Activated T-cell treated with anti-CD3 and anti-CD28 coated beads for 24 hours (primary cell): ENCODE data around the gene NEK7.
A peak's percentile ranks its signal among the peaks of the same experiment; 100 is the strongest.

Experiments
- DNase-seq: peaks from one replicate; pipeline ENCODE4 v3.0.0-alpha.2; 2020; ENCODE audit warnings: low read depth

Gene NEK7

DNA sequence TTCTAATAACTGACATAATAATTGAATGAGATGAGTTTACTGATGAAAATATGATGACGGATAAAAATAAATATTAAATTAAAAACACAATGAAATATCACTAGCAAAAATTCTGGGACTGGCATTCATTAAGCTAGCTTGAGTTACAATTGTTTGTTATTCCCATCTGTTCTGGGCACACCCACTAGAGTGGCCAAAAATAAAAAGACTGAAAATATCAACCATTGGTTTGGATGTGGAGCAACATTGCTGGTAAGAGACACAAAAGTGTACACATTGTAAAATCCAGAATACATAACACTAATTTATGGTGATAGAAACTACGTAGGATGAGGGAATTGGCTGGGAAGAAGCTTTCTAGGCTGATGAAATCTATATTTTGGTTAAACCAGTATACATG, 9.6 kb upstream of the NEK7 start:
- no peak for DNase-seq

DNA sequence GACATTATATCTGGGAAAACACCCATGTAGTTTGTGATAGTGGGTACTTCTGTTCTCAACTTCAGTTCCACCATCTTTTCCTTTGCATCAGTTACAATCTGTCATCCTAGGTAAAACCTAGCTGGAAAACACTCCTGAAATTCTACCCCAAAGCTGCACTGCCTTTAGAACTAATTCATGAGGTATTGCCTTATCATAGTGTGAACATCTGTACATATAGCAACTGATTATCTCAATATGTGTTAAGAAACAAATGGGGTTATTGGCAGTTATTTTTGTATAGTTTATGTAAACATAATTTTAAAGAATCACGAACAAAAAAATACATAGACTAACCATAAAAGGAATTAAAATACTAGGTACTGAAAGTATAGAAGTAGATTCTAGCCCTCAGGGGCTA, 6.4 kb upstream of the NEK7 start:
- no peak for DNase-seq

DNA sequence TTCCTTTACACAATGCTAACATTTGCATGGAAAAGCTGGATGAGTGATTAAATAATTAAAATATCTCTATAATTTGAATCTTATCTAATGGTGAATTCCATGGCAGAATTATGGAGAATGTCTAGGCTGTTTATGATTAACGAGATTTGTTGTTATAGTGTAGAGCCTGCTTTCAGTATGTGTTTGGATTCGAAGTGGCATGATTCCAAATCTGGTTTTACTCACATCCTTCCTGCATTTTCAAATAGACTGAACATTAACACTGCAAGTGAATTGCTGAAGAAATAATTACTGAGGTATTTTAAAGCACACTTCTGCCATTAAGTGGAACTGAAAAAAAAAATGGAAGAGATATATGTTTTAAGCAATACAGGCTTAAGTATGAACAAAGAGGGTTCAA, 5.1 kb upstream of the NEK7 start:
- no peak for DNase-seq

DNA sequence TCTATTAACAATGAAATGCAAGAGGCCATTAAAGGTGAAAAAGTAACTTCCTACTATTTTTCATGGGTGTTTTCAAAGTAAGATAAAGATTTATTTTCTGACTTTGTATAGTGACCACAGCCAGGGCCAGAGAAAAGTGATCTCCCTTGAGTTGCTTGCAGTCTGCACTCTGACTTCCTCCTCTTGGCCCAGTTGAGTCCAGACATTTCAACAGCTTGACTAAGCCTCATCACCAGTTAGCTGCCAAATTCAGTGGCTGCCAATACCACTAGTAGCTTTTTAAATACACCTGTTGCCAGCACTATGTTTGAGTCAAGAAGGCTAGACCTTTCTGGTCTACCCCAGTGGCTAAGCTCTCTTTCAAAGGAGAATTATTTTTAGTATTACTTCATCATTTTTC, 3.7 kb upstream of the NEK7 start:
- DNase-seq, result no peak

DNA sequence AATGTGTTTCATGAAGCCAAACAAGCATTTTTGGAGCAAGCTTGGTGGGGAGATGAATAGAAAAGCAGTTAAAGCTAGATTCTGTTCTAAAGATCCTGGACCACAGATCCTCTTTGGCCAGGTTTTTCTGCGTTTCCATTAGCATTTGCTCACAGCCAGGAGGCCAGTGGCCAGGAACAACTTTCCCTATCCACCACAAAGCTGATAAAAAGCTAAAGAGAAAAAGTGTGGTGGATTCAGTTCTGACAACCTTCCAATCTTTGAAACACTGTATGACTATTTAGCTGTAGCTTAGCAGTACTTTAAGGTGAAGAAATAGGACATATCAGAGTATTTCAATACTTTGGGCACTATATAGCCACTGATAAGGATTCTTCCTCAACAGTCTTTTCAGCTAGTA, 3.0 kb upstream of the NEK7 start:
- no peak for DNase-seq

DNA sequence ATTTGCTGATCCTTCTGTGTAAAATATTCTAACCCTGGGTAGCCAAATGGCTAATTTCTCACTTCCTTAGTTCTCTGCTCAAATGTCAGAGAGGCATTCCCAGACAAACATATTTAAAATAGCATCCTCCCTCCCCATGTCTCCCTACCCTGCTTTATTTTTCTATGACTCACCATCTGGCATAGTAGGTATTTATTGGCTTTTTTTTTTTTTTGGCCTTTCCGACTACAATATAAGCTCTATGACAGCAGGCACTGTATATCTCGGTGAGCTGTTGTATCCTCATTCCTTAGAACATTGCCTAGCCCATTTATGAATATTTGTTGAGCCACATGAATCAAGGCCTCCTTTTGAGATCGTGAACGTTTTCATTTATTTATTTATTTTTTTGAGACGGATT, 1.5 kb upstream of the NEK7 start:
- no peak for DNase-seq

DNA sequence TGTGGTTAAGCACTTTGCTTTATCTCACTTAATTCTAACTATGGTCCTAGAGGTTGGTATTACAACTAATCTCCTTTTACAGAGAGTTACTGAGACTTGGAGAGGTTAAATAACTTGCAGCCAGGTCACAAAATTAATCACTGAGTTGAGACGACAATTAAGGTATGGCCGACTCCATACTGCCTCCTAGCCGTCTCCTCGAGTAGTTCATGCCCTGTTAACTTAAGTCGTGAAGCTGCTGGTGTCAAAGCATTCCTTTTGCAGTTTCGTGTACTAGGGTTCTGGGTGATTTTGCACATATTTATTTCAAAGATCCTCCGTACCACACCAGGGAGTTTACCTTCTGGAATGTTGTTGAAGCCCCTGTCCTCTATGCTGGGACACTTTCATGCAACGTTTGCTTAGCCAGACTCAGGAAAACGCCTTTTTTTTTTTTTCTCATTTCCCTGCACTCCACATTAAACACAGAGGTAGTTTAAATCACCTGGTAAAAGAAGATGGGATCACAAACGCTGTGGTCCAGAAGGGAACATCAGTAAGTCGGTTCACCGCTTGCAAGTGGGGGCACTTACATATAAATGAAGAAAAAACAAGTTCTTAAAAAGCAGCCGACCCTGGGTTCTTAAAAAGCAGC, 570 bp upstream of the NEK7 start:
- DNase-seq, result peak; percentile 70

DNA sequence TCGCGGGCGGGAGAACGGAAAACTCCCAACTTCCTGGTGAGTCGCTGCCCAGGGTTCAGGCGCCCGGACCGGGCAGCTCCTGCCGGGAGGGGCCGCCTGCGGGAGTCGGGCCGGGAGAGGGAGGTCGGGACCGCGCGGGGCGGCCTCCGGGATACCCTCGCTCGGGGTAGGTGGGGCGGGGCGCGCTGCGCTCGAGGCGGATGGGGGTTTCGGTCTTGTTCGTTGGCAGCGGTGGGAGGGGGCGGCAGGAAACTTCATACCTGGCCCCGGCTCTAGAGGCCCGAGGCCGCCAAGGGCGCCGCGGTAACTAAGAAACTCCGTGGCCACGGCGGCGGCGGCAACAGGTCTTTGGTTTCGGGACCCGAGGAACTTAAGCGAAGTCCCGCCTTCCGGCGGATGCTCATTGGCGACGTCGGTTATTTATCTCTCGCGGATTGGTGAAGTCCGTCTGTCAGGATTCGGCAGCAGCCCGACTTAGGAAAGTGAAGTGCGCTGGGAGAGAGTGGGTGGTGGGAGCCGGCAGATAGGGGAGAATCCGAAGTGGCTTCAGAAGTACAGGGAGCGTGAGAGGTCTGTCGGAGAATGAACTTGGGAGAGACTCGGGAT, 546 bp downstream of the NEK7 start:
- DNase-seq, result peak; percentile 77

DNA sequence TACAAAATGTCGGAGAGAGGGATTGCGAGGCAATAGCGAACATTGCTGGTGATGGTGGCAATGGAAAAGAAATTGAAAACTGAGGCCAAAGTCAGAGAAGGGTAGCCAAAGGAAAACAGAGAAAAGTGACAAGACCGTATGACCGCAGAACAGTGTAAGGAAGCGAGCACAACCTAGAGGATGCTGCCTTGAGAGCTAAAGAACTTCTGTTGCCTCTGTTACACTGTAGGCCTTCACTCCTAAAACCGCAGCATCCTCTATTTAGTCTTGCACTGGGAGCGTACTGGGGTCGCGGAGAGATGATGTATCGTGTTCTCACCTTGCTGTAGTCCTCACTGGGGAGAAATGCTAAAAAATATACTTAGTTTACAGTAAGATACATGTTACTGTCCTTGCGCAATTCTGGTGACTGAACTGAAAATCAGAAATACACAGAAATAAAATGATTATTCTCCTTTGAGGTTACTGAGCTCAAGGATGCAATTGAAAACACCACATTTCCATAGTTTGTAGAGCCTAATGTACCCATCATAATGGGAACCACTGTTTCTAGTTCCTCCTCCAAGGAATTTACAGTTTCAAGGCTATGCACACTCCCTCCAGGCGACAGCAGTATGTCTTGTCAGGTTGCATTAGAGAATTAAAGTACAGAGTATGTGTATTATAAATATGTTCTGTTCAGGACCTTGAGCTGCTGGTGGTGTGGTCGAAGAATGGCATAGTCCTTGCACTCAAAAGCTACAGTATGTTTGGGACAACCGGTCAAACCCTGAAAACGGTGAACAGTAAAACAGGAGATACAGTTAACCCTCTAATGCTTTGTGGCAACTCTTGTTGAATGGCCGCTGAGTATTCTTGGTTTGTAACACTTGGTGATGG, 1.3 kb downstream of the NEK7 start:
- DNase-seq, result no peak

DNA sequence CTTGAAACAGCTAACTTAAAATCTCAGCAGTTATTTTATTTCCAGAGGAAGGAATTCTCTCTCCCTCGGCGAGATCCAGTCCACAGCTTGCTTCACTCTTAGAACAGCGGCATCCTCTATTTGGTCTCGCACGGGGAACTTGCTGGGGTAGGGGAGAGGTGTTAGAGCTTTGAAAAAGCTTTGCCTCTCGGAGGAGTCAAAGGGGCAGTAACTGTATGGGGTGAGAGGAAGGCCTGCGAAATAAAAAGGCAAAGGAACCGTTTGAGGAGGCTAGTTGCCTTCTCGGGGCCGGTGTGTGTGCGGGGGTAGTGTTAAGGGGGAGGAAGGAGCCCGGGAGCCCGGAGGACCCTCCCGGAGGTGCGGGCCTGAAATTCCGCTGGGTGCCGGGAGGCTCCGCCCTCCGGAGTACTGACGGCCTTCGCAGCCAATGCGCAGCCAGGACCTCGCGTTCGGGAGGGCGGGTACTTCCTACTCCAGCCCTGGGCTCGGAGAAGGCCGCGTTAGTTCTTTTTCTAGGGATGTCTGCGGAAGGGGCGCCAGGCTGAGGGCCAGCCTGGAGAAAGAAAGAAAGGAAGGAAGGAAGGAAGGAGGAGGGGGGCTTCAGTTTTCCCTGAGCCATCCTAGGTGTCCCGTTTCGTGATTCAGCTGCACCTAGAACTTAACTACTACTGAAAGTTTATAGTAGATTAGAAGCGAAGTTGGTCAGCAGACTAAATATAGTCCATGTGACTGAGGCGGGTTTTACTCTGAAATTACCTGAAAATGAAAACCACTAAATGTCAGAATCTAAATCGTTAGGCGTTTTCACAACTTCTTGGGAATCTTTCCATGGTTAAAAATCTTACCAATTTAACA, 2.2 kb downstream of the NEK7 start:
- peak; percentile 83 for DNase-seq

DNA sequence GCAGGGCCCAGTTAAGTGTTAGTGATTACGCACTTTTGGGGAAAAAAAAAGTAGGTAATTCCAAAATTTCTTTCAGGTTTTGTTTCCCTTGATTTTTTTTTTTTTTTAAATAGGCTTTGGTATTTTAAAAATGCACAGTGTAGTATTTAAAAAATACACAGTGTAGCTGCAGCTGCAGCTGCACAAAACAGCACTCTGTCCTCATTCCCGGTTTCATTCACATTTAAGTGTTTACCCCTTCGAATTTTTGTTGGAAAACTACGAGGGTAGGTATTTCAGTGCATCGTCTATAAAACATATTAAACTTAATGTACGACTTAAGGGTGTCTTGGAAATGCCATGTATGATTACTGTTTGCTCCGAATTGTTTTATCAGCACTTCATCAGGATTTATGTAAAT, 3.4 kb downstream of the NEK7 start:
- DNase-seq, result no peak

DNA sequence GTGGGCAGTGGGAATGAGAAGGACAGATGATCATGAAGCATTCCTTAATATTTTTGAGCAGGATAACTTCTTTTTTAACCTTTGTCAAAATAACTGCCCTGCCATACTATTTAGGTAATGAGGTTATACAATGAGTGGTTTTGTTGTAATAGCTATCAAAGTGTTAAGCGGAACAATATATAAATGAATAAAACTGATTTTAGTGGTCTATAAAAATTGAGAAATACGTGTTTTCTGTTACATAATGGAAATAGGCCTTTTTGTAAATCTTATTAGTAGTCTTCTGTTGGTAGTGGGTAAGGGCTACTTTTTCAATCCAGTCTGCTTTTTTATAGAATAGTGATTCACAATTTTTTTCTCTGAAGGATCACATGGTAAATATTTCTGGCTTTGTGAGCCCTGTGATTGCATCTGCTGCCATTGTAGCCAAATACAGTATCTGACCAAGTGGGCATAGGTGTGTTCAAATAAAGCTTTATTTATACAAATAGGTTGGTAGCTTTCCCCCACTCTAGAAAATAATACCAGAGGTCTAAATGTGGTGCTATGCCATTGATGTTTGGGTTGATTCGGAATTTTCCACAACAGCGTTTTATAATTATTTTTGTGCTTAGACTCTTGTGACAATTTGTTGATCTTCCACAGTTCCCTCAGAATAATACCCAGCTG, 4.3 kb downstream of the NEK7 start:
- no peak for DNase-seq

DNA sequence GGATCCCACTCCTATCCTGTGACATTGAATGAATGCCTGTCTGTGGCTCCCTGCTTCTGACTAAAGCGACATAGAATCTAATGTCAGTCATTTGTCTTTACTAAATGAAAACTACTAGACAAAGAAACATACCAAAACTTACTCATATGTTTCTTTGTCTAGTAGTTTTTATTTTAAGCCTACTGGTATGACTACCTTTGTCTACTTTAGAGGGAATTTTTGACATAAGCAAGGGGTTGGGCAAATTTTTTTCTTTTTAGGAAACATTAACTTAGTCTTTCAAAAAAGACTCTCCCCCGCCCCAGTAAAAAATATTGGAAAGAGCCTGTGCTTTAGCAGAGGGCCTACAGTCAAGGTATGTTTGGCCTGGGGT, 4.9 kb downstream of the NEK7 start:
- DNase-seq, result no peak

DNA sequence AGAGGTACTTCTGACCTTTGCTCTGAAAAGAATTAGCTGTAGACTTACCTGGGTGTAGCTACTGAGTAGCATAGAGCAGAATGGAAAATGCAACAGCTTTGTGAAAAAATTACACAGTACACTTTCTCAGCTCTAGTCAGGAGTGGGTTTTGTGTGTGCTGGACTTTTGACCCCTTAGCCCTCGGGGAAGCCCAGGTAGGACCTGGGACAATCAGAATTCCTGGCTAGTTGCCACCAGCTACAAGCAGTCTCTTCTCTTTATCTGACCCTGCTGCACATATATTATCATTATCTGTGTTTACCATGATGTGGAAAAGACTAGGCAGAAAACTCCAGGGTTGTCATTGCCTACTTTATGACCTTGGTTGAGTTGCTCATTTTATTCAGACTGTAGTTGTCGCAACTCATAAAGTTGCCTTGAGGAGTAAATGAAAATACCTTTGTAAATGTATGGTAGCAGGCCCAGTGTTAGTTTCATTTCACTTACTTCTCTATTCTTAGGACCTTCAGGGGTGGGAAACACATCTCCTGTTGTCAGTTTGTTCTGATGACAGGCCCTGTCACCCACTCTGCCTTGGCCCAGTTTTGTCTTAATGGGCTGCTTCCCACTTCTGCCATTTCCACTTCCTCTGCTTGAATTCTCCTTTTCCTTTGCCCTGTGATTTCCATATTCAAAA, 5.4 kb downstream of the NEK7 start:
- no peak for DNase-seq

DNA sequence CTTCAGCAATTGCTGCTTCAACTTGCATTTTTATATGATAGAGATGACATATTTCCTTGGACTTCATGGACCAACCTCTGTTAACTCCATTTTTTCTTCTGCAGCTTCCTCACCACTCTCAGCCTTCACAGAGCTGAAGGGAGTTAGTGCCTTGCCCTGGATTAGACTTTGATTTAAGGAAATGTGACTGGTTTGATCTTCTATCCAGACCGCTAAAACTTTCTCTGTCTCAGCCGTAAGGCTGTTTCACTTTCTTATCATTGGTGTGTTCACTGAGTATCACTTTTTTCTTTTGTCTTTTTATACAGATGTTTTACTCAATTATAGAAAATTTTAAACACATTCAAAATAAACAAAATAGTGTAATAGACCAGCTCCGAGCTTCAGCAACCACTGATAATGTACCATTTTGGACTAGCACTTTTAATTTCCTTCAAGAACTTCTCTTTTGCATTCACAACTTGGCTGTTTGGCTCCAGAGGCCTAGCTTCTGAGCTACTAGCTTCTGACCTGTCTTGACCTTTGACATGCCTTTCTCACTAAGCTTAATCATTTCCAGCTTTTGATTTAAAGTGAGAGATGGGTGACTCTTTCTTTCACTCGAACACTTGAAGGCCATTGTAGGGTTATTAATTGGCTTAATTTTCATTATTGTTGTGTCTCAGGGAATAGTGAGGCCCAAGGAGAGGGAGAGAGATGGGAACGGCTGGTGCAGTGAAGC, 9.3 kb downstream of the NEK7 start:
- no peak for DNase-seq

DNA sequence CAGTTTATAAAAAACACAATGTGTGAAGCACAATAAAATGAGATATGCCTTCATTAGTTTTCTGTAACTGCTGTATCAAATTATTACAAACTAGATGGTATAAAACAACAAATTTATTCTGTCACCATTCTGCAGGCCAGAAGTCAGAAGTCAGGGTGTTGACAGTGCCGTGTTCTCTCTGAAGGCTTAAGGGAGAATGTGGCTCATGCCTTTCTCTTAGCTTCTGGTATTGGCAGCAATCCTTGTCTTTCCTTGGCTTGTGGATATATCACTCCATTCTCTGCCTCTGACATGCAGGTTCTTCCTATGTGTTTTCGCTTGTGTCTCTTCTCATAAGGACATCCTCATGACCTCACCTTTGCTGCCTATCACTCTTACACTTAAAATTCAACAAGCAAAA, 10.1 kb downstream of the NEK7 start:
- no peak for DNase-seq

DNA sequence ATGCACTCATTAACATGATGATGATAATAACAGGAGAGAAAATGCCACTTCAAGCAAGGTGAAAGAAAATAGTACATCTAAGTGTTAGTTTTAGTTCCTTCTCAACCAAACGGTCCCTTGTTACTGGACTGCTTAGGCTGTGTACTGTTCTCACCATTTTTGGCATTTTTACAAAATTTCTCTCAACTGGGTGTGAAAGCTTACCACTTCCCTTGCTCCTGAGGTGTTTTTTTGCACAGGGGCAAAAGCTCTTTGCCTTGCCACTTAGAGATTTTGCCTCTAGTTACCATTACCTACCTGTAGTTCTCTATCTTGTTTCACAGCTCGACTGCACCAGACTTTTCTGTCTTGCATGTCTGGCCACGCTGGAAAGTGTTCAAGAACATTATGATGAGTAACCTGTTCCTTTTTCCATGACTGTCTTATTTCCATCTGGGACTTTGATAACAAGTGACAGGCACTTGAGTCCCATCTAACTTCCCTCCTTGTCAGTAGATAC, 10.7 kb downstream of the NEK7 start:
- DNase-seq, result no peak

DNA sequence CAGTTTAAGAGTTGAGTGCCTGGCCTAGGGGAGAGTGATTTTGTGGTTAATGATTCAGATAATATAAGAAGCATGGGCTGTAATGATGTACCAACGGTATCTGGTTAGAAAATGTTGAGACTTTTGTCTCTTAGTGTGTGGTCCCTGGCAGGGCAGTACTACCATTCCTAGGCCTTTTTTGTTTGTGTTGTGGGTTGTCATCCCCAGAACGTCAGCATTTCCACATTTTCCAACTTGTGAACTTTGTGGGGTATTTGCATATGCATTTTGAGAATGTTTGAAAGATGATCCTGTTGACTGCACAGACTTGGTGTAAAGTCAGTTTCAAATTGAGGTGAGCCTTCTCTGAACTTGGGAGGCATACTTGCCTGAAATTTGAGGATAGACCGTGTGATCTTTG, 11.4 kb downstream of the NEK7 start:
- no peak for DNase-seq

DNA sequence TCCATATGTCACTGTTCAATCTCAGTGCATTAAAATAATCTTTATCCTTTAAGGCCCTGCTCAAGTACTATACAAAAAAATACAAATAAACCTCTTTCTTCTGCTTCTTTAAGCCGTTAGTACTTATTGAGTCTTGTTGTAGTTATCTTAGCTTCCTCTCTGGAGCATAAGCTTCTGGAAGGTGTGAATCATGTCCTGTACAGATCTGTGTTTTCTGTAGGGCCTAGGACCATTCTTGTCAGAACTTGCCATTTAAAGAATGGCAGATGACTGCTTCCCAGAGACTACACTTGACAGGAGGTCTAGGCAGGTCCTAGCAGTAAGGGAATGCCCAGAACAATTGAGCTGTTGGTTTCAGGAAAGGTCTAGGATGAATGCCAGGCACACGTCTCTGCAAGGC, 12.9 kb downstream of the NEK7 start:
- no peak for DNase-seq
